Stimulated activated CD4-positive, alpha-beta T cell treated with anti-CD3 and anti-CD28 coated beads, Interleukin-12 subunit alpha, Interleukin-12 subunit beta, amount 100 ng/mL, for 48 hours (primary cell): Measurements from ENCODE around the gene OXTR.
"Not testable (repeated sequence)": the region's sequence is repeated elsewhere in the genome, so short reads cannot be mapped to it uniquely, and the experiment has no call there.

Source experiments
- DNase-seq, 3 donors: peaks; one replicate each; pipeline ENCODE4 v3.0.0-alpha.2; 2020; ENCODE audit warnings: low read depth in 2 of 3, low spot score in 1 of 3

OXTR gene

GRCh38 chr3:8743021-8743601 lies 26.3 kb downstream of the OXTR start:
- DNase-seq, result no peak

DNA sequence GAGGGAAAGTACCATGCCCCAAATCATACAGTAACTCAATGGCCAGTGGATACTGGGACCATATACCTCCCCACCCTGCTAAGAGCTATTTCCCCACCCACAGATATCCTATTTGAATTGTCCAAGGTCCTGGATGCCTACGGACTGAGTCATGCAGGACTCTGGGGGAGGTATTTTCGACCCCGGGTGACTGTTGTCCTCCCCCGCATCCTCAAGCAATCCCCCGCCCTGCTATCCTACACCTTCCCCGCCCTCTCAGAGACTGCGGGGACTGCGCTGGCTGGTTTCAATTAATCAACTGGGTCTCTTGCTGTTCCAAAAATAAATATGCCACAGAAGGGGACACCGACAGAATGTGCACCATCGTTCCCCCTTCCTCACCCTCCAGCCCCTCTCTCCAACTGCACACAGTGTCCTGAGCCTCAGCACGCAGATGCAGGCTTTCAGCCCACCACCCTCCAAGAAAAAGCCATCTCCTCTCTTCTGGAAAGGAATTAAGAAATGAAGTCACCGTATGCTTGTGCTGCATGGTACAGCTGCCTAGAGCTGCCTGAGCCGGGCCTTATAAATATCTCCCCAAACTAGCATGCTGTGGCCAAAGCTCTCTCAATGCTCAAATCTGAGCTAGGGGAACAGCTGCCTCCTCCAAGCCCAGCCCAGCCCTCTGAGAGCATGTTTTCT lies 27.7 kb downstream of the OXTR start:
- DNase-seq, result no peak

- DNase-seq, result no peak
Measured at GRCh38 chr3:8739757-8740504, 29.5 kb downstream of the OXTR start.

DNA sequence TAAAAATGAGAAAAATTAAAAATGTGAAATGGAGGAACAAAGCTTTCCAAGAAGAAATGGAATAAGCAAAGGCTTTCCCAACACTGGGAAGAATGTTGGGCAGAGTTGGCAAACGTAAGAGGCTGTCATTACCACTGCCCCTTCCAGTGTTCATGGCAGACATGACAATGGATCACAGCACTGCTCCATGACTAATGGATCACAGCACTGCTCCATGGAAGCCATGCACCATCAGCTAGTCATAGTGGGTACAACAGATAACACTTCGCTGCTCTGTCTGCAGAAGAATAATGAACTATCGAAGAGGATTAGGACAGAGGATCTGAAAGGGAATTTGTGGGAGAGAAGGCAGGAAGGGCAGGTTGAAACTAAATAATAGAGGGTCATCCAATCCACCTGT lies 30.8 kb downstream of the OXTR start:
- no peak for DNase-seq

- no peak for DNase-seq
Measured at GRCh38 chr3:8737823-8738222, 31.6 kb downstream of the OXTR start.

GRCh38 chr3:8737301-8737700 lies 32.1 kb downstream of the OXTR start:
- no peak for DNase-seq

- DNase-seq, result no peak
Measured at GRCh38 chr3:8736436-8736835, 33.0 kb downstream of the OXTR start.

DNA sequence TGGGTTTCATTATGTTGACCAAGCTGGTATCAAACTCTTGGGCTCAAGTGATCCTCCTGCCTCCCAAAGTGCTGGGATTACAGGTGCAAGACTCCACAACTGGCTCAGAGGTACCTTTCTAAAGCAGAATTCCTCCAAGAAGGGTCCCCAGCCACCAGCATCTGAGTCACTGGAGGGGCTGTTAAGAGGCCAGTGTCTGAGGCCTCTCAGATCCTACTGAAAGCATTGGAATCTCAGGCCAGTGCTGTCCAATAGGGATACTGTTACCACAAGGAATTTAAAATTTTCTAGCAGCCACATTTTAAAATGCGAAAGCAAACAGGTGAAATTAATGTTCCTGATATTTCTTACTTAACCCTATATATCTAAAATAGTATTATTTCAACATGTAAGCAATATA lies 34.5 kb downstream of the OXTR start:
- no peak for DNase-seq

GRCh38 chr3:8734137-8734878 lies 35.1 kb downstream of the OXTR start:
- DNase-seq, result no peak

DNA sequence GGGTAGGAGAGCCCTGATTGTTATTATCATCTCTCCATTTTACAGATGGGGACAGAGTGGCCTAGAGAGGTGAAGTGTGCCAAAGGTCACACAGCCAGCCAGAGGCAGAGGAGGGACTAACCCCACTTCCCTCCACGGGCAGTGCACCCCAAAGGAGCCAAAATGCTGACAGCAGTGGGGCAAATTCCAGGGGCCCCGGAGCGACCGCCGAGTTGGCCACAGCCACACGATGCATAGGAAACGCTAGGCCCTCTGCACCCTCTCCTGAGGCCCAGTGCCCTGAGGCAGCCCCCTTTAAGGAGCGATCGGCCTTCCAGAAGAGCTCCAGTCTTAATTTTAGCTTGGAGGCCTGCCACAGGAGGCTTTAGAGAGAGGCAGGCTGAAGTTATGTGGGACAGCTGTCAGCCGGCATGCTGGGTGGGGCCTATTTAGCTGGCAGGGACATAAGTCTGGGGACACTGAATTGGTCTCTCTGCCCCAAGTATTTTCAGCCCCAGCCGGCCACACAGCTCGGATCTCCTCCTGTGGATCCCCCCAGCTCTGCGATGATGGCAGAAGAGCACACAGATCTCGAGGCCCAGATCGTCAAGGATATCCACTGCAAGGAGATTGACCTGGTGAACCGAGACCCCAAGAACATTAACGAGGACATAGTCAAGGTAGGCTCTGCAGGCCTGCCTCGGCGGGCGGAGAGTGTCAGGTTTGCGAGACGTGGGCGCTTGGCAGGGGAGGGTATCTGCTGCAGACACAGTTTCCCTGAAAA lies 35.9 kb downstream of the OXTR start, which contains the start of gene CAV3:
Gene CAV3, plus strand, starts transcription at position 471 of the 763 bp plus-strand sequence. Its CDS starts 75 bp downstream, at position 546.
- no peak for DNase-seq

- DNase-seq, result no peak
Measured at GRCh38 chr3:8732413-8732812, 37.0 kb downstream of the OXTR start.

DNA sequence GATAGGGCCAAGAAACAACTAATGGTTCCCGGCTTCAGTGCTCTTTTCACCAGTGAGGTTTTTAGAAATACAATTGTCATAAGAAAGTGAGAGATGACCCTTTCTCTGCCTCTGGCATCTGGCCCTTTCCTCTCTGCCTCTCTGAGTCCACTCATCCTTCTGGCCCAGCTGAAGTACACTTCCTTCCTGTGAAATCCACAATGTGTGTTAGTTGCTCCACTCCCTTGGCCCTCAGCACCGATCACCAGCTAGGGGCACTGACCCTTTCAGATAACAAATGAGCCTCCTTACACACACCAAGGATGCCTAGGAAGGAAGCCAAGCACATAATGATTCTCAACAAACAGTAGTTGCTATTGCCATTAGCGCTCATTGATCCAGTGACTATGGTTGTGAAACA lies 38.8 kb downstream of the OXTR start:
- no peak for DNase-seq

- DNase-seq, result no peak
Measured at GRCh38 chr3:8729479-8729878, 39.9 kb downstream of the OXTR start.

- no peak for DNase-seq
Measured at GRCh38 chr3:8727605-8728512, 41.6 kb downstream of the OXTR start.

- DNase-seq, result no peak
Measured at GRCh38 chr3:8724108-8724752, 45.2 kb downstream of the OXTR start.

- no peak for DNase-seq
Measured at GRCh38 chr3:8723612-8724011, 45.8 kb downstream of the OXTR start.

- DNase-seq, result no peak
Measured at GRCh38 chr3:8722808-8723207, 46.6 kb downstream of the OXTR start.

- not testable (repeated sequence) for DNase-seq
Measured at GRCh38 chr3:8715757-8716156, 53.7 kb downstream of the OXTR start.
